Osteoblast (primary cell): Measurements from ENCODE around the gene ARL8B. TPM values are rescaled to one million over a fixed set of nuclear protein-coding genes. Genes with fewer than 3 reads are reported as not detected.

ENCODE experiments used
- DNase-seq: peaks from one replicate; pipeline ENCODE4 v3.0.0; 2011; ENCODE audit warnings: low spot score, mixed read lengths; ENCODE audit not compliant: insufficient read length; ENCODE audit errors: missing footprints
- H2AFZ ChIP-seq: 2 replicates; pipeline ENCODE4 v1.6.0; 2011; ENCODE audit warnings: mild to moderate bottlenecking, low read length
- H3K27ac ChIP-seq: 2 replicates; pipeline ENCODE4 v1.5.1; 2011; ENCODE audit warnings: mild to moderate bottlenecking, low read depth, low read length, moderate library complexity
- H3K27me3 ChIP-seq: 2 replicates; pipeline ENCODE4 v1.6.0; 2012; ENCODE audit warnings: mild to moderate bottlenecking, control low read depth, inconsistent platforms, low read length, moderate library complexity; ENCODE audit not compliant: insufficient read depth
- H3K36me3 ChIP-seq: 2 replicates; pipeline ENCODE4 v1.5.1; 2011; ENCODE audit warnings: mild to moderate bottlenecking, low read length, control low read depth, moderate library complexity; ENCODE audit not compliant: insufficient read depth
- H3K4me1 ChIP-seq: 2 replicates; pipeline ENCODE4 v1.5.1; 2011; ENCODE audit warnings: mild to moderate bottlenecking, low read length, control low read depth, moderate library complexity; ENCODE audit not compliant: insufficient read depth
- H3K4me2 ChIP-seq: 2 replicates; pipeline ENCODE4 v1.6.0; 2011; ENCODE audit warnings: mild to moderate bottlenecking, low read length; ENCODE audit not compliant: insufficient read depth
- H3K4me3 ChIP-seq: fragments of 200-600 bp; sonication (generic); 3 replicates; pipeline ENCODE4 v1.5.1; 2012; ENCODE audit warnings: mild to moderate bottlenecking, low read length, inconsistent platforms; ENCODE audit not compliant: insufficient read depth
- H3K79me2 ChIP-seq: 2 replicates; pipeline ENCODE4 v1.6.0; 2012; ENCODE audit warnings: mild to moderate bottlenecking, low read length, control low read depth, inconsistent platforms; ENCODE audit not compliant: insufficient read depth
- H3K9me3 ChIP-seq: 2 replicates; pipeline ENCODE4 v1.5.1; 2011; ENCODE audit warnings: low read depth, low read length, control low read depth
- H4K20me1 ChIP-seq: 2 replicates; pipeline ENCODE4 v1.6.0; 2012; ENCODE audit warnings: mild to moderate bottlenecking, low read length, control low read depth; ENCODE audit not compliant: insufficient read depth
- CTCF ChIP-seq: IDR thresholded peaks from 2 replicates; pipeline ENCODE4 v1.5.1; 2011; ENCODE audit warnings: mild to moderate bottlenecking, low read depth, low read length, moderate library complexity; ENCODE audit errors: extremely low read depth
- total RNA-seq: library from RNA; depleted of rRNA; stranded (reverse); fragments of >200 nt; gene quantifications from 2 replicates; pipeline ENCODE4 v1.2.3, GENCODE V29; 2012

The ARL8B gene
- total RNA-seq, 1 donor, result 90.8 TPM

- Histone ChIP-seq H3K27ac (no peak overlapping the region), H3K4me3 (no peak overlapping the region), H3K9me3 (no peaks in the 10 kb centered on the region), H4K20me1 (peaks cover 2% of the 10 kb centered on the region), H3K36me3 (peaks cover 26% of the 10 kb centered on the region), H3K4me1 (peaks cover 4% of the 10 kb centered on the region), H3K79me2 (no peaks in the 10 kb centered on the region), H3K4me2 (no peak overlapping the region), H2AFZ (no peak overlapping the region), H3K27me3 (no peaks in the 10 kb centered on the region)
- no peak for DNase-seq
- TF ChIP-seq CTCF, result no peak
These were observed 98.1 kb downstream of the ARL8B start for GRCh38 chr3:5220193-5220592.

GRCh38 chr3:5220667-5221431 lies 98.8 kb downstream of the ARL8B start:
- Histone ChIP-seq H3K27ac (no peak overlapping the region), H4K20me1 (peaks cover 2% of the 10 kb centered on the region), H3K9me3 (no peaks in the 10 kb centered on the region), H3K27me3 (no peaks in the 10 kb centered on the region), H3K4me3 (no peak overlapping the region), H2AFZ (no peak overlapping the region), H3K36me3 (peaks cover 20% of the 10 kb centered on the region), H3K4me2 (no peak overlapping the region), H3K79me2 (no peaks in the 10 kb centered on the region), H3K4me1 (peaks cover 4% of the 10 kb centered on the region)
- no peak for DNase-seq
- no peak for TF ChIP-seq CTCF

- Histone ChIP-seq H3K27me3 (no peaks in the 10 kb centered on the region), H3K79me2 (no peaks in the 10 kb centered on the region), H3K36me3 (peaks cover 12% of the 10 kb centered on the region), H3K4me2 (no peak overlapping the region), H3K4me3 (no peak overlapping the region), H3K4me1 (peaks cover 4% of the 10 kb centered on the region), H4K20me1 (peaks cover 2% of the 10 kb centered on the region), H2AFZ (no peak overlapping the region), H3K9me3 (no peaks in the 10 kb centered on the region), H3K27ac (no peak overlapping the region)
- DNase-seq, result no peak
- no peak for TF ChIP-seq CTCF
These were observed 99.6 kb downstream of the ARL8B start for GRCh38 chr3:5221701-5222100.

GRCh38 chr3:5222283-5223005 lies 100.4 kb downstream of the ARL8B start:
- H3K4me1 ChIP-seq, result peaks cover 4% of the 10 kb centered on the region
- H3K4me2 ChIP-seq, result no peak overlapping the region
- H2AFZ ChIP-seq, result no peak overlapping the region
- no peaks in the 10 kb centered on the region for H3K27me3 ChIP-seq
- no peaks in the 10 kb centered on the region for H3K79me2 ChIP-seq
- no peak for TF ChIP-seq CTCF
- H3K36me3 ChIP-seq, result peaks cover 5% of the 10 kb centered on the region
- H3K27ac ChIP-seq, result no peak overlapping the region
- H4K20me1 ChIP-seq, result peaks cover 2% of the 10 kb centered on the region
- H3K9me3 ChIP-seq, result no peaks in the 10 kb centered on the region
- H3K4me3 ChIP-seq, result no peak overlapping the region
- no peak for DNase-seq
